HCT116 (cell line): Measurements from ENCODE around the gene NUP210.

Source experiments
- CTCF ChIP-seq, 3 experiments: fragments of 200-600 bp in 1 of 3; sonication (generic) in 1 of 3; IDR thresholded peaks in 2 of 3; conservative IDR thresholded peaks in 1 of 3; 2 replicates each; pipeline ENCODE4 v1.5.1; 2012 to 2017; ENCODE audit warnings: low read depth in 2 of 3, low read length in 2 of 3, antibody characterized with exemption in 1 of 3, borderline replicate concordance in 1 of 3, control low read depth in 1 of 3, mild to moderate bottlenecking in 1 of 3, mixed read lengths in 1 of 3, mixed run types in 1 of 3, moderate library complexity in 1 of 3; ENCODE audit not compliant: insufficient read depth in 1 of 3
- EGR1 ChIP-seq: IDR thresholded peaks from 2 replicates; pipeline ENCODE4 v1.6.1; 2012; ENCODE audit warnings: low read depth
- ELF1 ChIP-seq: IDR thresholded peaks from 2 replicates; pipeline ENCODE4 v1.6.1; 2012; ENCODE audit warnings: low read depth, borderline replicate concordance
- EZH2 ChIP-seq: fragments of 200-600 bp; sonication (generic); IDR thresholded peaks from 2 replicates; pipeline ENCODE4 v1.6.1; 2017; ENCODE audit warnings: antibody characterized with exemption, mixed run types
- EZH2phosphoT487 ChIP-seq: fragments of 200-600 bp; IDR thresholded peaks from 2 replicates; pipeline ENCODE4 v1.6.1; 2018; ENCODE audit warnings: antibody characterized with exemption, borderline replicate concordance
- POLR2A ChIP-seq: IDR thresholded peaks from 2 replicates; pipeline ENCODE4 v1.7.0; 2011; ENCODE audit warnings: borderline replicate concordance; ENCODE audit not compliant: insufficient read depth, insufficient read length; ENCODE audit errors: extremely low read depth
- POLR2AphosphoS5 ChIP-seq: IDR thresholded peaks from 2 replicates; pipeline ENCODE4 v1.6.1; 2011; ENCODE audit warnings: mild to moderate bottlenecking, low read depth, low read length, moderate library complexity
- SP1 ChIP-seq: IDR thresholded peaks from 2 replicates; pipeline ENCODE4 v1.6.1; 2012; ENCODE audit warnings: low read depth
- YY1 ChIP-seq: IDR thresholded peaks from 2 replicates; pipeline ENCODE4 v1.6.1; 2011; ENCODE audit warnings: low read length, low read depth, moderate library complexity, mild to moderate bottlenecking; ENCODE audit not compliant: insufficient replicate concordance; ENCODE audit errors: extremely low read depth
- ZBTB33 ChIP-seq: IDR thresholded peaks from 2 replicates; pipeline ENCODE4 v1.6.1; 2011; ENCODE audit warnings: mild to moderate bottlenecking, low read length, moderate library complexity; ENCODE audit not compliant: insufficient replicate concordance; ENCODE audit errors: extremely low read depth
- ZNF274 ChIP-seq: fragments of 200-500 bp; sonication (Bioruptor generic); IDR thresholded peaks from 2 replicates; pipeline ENCODE4 v1.6.1; 2014; ENCODE audit warnings: mild to moderate bottlenecking, low read depth, low read length, inconsistent platforms

GRCh38 chr3:13277860-13278531, 142.1 kb downstream of the NUP210 start:
- TF ChIP-seq CTCF (IDR thresholded peaks at IDR 0.05 in 2 of 3, conservative IDR thresholded peaks at IDR 0.05 in 1 of 3; ENCODE audit: borderline replicate concordance in 1 of 3, insufficient read depth in 1 of 3, low read depth in 2 of 3, low read length in 2 of 3) = no peak
- no peak for TF ChIP-seq EZH2phosphoT487
- no peak for TF ChIP-seq EZH2
- TF ChIP-seq POLR2A = no peak
- no peak for TF ChIP-seq ZNF274
- no peak for TF ChIP-seq ZBTB33
- no peak for TF ChIP-seq POLR2AphosphoS5
- TF ChIP-seq ELF1 = no peak
- TF ChIP-seq SP1 = no peak
- no peak for TF ChIP-seq YY1
- TF ChIP-seq EGR1 = 0 out of 2 replicates have a peak, but pooled peaks have one; percentile 37
